GM21526 (cell line): ENCODE data around the gene MRS2.

Source experiments
- ATAC-seq: cut with Tn5 transposase; IDR thresholded peaks from one replicate; pipeline ENCODE4 v1.9.1; 2021; ENCODE audit warnings: moderate library complexity; ENCODE audit not compliant: unreplicated experiment, low FRiP score

MRS2 gene

GRCh38 chr6:24426729-24427446 is 24.2 kb downstream of the MRS2 start:
- no peak for ATAC-seq

DNA sequence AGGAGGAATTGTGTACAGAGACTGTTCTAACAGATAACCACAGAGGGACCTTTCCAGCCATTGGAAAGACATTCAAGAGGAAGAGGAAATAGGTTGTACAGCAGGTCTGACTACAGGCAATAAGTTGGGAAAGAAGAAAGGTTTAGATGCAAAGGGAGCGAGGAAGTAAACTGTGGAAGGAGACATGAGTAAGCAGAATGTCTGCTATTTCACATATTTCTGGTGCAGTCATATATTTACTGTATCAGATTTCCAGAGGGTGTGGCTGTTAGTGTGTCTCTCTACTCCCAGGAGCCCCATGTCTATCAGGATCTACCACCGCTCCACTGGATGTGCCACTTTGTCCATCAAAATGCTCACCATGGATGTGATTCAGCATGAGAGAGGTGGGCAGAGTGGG is 25.9 kb downstream of the MRS2 start:
- ATAC-seq, result no peak

- no peak for ATAC-seq
These were observed 26.4 kb downstream of the MRS2 start for GRCh38 chr6:24429146-24429545.

GRCh38 chr6:24430086-24430485 is 27.4 kb downstream of the MRS2 start:
- no peak for ATAC-seq

- no peak for ATAC-seq
These were observed 28.3 kb downstream of the MRS2 start for GRCh38 chr6:24431045-24431451.

- no peak for ATAC-seq
These were observed 29.9 kb downstream of the MRS2 start for GRCh38 chr6:24432611-24433010.

DNA sequence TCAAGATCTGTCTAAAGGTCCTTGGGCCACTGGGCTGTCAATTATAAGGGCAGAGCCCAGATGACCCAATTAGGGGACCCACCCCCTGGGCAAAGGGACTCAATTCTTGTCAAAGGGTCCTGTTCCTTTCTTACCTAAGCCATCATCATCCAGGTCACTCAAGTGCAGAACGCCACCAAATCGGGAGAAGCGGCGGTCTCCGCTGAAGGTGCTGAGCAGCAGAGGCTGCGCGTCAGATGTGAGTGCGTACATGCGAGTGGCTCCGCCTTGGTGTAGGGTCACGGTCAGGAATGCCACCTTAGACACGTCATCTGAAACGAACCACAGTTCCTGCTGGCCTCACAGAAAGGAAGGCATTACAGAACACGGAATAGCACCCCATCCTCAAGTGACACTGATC is 34.2 kb downstream of the MRS2 start:
- ATAC-seq, result no peak

DNA sequence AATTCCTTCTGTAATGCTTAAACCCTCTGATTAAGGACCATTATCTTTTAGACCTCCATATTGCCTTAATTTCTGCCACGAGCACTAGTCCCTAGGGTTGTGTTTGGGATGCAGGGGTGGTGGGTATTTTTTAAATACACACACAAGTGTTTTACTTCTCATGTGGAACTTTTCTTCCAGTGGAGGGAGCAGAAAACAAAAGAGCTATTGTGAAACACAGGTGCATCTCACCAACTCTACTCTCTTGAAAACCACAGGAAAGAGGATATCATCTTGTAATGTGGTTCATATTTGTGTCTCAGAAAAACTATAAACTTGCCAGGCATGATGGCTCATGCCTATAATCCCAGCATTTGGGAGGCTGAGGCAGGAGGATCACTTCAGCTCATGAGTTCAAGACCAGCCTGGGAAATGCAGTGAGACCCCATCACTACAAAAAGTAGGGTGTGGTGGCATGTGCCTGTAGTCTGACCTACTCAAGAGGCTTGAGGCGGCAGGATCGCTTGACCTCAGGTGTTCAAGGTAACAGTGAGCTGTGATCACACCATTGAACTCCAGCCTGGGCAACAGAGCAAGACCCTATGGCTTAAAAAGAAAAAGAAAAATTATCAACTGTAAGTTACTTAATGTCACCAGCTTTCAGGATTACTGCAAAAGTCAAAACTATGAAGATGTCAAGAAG is 37.3 kb downstream of the MRS2 start:
- ATAC-seq, result no peak

DNA sequence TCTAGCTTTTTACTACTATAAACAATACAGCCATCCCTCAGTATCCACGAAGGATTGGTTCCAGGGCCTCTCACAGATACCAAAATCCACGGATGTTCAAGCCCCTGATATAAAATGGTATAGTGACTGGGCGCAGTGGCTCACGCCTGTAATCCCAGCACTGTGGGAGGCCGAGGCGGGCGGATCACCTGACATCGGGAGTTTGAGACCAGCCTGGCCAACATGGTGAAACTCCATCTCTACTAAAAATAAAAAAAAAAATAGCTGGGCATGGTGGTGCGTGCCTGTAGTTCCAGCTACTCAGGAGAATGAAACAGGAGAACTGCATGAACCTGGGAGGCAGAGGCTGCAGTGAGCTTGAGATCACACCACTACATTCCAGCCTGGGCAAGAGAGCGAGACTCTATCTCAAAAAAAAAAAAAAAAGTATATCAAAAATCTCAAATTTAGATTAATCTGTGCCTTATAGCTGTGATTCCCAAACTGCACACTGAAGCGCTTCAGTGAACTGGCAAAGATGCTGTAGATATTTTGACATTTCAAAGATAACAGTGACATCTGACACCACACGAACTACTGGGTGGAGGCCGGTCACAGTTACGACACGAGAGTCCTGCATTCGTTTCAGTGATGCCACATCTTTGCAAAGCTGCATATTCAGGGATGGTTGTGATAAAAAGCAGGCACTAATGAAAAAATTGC is 38.3 kb downstream of the MRS2 start:
- ATAC-seq, result no peak

GRCh38 chr6:24441599-24441904 is 38.8 kb downstream of the MRS2 start:
- ATAC-seq, result no peak

DNA sequence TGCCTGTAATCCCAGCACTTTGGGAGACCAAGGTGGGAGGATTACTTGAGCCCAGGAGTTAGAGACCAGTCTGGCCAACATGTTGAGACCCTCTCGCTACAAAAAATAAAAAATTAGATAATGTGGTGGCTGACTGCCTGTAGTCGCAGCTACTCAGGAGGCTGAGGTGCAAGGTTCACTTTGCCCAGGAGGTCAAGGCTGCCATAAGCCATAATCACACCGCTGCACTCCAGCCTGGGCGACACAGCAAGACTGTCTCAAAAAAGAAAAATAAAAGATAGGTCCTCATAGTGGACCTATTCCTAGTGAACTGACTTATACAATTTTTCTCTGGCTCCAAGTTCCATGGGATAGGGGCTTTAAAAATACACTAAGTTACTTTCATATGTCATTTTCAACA is 41.9 kb downstream of the MRS2 start:
- no peak for ATAC-seq

DNA sequence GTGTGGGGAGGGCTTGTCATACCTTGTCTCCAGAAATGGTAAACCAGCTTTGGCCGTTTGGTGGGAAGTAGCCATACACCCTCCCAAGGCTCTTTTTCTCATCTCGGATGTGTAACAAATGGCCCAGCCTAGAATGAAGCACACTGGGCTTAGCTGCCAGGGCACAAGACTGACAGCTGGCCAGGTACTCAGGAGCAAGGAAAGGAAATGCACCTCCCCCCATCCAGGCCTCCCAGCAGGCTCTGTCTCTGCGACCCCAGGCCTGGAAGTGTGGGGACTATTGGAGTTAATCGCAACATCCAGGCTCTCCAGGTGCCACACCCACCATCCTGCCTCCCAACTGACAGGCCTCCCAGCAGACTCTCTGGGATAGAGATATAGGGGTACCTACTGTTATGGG is 43.0 kb downstream of the MRS2 start:
- no peak for ATAC-seq

- ATAC-seq, result no peak
These were observed 43.9 kb downstream of the MRS2 start for GRCh38 chr6:24446670-24447069.

- no peak for ATAC-seq
These were observed 45.7 kb downstream of the MRS2 start for GRCh38 chr6:24448396-24448795.

DNA sequence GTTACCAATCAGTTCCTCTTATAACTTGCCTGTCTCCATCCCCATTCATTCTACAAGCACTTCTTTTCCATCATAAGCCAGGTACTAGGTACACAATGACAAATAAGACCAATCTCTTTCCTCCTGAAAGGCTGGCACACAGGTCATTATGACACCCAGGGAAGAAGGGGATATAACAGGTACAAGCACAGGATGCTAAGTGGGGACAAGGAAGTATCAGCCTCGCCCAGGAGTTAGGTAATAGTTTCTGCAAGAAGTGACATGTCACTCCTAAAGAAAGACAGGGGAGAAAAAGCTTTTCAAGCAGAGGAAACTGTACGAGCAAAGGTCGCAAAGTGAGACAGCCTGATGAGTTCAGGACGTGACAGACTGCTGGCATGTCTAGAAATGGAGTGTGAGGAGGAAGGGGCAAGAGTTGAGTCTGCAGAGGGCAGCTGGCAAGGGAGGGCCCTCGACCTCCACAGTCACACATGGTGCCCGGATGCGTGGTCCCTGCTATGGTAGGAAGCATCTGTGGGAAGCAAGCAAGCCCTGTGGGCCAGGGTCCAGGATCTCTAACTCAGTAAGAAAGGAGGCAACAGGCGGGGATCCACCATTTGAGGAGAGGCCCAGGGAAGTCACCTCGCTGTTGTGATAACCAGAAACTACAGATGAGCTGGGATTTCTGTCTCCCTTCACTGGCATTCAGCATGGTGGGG is 46.2 kb downstream of the MRS2 start:
- no peak for ATAC-seq

DNA sequence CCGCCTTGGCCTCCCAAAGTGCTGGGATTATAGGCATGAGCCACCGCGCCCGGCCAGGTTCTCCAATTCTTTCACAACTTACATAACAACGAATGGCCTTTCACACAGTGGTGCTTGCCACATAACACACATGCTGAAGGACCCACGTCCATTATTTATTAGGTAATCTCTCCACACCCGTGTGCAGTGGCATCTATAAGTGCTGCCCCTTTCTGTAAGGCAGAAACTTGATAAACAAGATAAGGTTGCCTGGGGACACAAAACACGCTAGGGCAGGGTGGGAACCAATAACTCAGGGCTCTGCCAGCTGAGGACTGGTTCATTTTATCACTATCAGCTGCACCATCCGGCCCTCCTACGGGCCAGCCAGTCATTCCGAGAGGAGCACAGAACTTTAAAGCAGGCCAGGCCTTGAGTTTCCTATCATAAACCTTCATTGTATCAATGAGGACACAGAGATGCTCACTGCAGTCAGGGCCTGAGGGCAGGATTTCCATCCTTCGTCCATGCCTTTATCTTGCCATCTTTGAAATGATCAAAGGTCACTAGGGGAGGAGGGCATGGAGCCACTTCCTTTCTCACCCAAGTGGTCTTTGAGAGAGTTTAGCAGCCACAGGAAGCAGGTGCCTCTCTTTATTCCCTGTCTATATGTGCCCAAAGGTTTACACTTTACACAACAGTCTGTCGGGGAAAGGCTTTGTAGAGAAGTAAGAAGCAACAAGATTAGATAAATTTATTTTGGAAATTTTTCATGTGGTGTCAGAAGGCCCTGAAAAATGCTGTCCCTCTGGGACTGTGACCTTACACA is 49.0 kb downstream of the MRS2 start:
- no peak for ATAC-seq

DNA sequence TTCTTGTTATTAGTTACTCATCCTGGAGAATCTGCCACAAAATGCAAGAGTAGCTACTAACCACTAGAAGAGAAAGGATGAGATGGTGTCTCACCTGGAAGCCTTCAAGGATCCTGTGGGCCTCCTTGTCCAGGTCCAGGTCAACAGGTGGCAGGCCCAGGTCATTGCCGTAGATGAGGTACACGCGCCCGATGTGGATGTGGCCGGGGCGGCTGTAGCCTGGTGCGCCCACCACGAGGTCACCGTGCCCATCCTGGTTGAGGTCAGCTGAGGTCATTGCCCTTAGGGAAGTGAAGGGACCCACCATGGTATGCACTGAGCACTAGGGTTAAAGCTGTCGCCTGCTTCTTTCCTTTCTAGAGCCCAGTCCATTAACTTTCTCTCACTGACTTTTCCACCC is 51.2 kb downstream of the MRS2 start:
- no peak for ATAC-seq

DNA sequence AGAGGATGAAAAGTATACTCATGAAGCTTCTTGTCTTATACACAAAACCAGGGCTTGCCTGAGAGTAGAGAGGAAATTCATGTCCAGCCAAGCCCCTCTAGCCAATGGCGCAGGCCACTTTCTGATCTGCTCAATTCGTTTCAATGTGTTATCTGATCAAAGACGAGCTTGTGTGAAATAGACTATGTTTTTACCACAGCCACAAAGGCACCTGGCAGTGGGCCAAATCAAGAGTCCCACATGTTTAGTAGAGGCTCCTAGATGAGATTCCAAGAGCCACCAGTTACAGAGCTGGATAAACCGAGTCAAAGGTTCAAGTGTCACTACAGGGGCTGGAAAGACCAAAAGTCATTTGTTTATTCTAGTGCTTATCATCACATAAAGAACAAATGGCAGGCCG is 51.7 kb downstream of the MRS2 start:
- no peak for ATAC-seq

GRCh38 chr6:24455061-24455460 is 52.3 kb downstream of the MRS2 start:
- no peak for ATAC-seq

GRCh38 chr6:24458134-24458533 is 55.4 kb downstream of the MRS2 start:
- no peak for ATAC-seq

- ATAC-seq, result no peak
These were observed 56.2 kb downstream of the MRS2 start for GRCh38 chr6:24458941-24459340.
